HG03575 (cell line): Measurements from ENCODE around the gene RAD51AP1.

Experiments
- ATAC-seq: cut with Tn5 transposase; IDR thresholded peaks from one replicate; pipeline ENCODE4 v1.9.1; 2021; ENCODE audit not compliant: unreplicated experiment, insufficient number of reproducible peaks, low FRiP score; ENCODE audit errors: extremely low read depth

The RAD51AP1 gene

GRCh38 chr12:4540170-4540569 lies 1.5 kb downstream of the RAD51AP1 start:
- no peak for ATAC-seq

- ATAC-seq, result no peak
Observed at GRCh38 chr12:4540638-4541037, 1.9 kb downstream of the RAD51AP1 start.

- no peak for ATAC-seq
Observed at GRCh38 chr12:4545195-4545594, 6.5 kb downstream of the RAD51AP1 start.

- ATAC-seq, result no peak
Observed at GRCh38 chr12:4552191-4552590, 13.5 kb downstream of the RAD51AP1 start.

GRCh38 chr12:4553943-4554342 lies 15.3 kb downstream of the RAD51AP1 start:
- ATAC-seq, result no peak

DNA sequence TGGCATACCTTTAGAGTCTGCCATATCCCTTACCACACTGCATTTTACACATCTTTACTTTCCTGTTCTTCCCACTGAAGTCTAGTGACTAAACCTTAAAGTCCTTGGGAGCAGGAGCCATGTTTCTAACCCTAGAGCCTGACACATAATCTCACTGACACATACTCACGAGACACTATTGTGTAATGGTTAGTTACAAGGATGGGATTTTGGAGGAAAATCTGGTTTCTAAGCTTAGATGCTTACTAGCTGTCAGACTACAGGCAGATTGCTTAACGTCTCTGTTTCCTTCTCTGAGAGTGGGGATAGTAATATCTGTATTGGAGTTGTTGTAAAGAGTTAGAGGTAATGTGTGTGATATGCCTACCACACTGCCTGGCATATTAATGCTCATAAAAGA lies 17.1 kb downstream of the RAD51AP1 start:
- no peak for ATAC-seq

GRCh38 chr12:4556735-4557530 lies 18.2 kb downstream of the RAD51AP1 start:
- ATAC-seq, result no peak

DNA sequence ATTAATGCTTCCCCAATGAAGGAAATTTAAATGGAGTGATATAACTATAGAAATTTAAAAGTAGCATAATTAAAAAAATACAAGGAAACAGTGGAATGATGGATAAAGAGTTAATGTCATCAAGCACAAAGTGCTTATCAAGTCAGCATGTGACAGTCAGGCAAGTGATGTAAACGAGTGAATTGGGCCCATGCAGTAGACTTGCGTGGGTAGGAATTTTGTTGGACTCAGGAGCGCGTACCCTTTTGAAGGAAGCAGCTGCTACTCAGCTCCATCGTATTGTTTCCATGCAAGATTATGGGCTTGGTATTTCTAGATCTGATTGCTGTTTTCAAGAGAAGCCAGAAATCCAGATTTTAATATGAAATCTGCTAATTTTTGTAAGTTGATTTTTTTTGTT lies 18.9 kb downstream of the RAD51AP1 start:
- ATAC-seq, result no peak

GRCh38 chr12:4558171-4558570 lies 19.5 kb downstream of the RAD51AP1 start:
- no peak for ATAC-seq

- no peak for ATAC-seq
Observed at GRCh38 chr12:4562034-4562657, 23.5 kb downstream of the RAD51AP1 start, which contains the start of gene DYRK4. DYRK4 (plus strand) TSS chr12:4562208; CDS start chr12:4562246, 38 bp downstream.

DNA sequence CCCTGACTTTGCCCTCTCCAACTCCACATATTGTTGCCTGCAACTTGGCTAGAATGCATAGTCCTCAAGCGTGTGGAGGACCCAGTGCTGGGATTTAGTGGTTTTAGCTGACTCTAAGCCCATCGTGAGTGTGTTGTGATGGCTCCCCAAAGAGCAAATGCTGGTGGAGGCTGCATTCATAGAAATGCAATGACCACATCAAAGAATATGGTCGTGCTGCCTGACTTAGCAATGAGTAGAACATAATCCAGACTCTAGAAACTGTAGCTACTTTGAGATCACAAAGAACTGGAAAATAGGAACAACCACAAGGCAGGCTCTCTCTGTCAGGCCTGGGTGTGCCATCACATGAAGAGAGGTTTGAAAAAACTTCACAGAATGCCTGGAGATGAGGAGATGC lies 24.6 kb downstream of the RAD51AP1 start:
- ATAC-seq, result no peak

DNA sequence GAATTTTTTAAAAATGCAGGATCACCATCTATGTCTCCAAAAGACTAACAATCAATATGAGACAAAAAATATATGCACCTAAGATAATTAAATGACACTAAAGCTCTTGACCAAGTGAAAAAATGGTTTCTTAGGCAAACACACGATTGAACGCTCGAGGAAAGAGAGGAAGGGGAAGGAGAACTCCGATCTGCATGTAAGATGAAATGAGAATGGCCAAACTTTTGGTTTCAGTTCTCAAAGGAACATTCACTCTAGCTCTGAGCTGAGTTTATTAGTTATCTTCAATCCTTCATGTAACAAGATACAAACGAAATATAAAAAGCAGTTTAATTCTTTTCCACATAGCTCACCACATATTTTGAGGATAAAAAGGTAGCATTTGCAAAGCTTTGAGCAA lies 26.1 kb downstream of the RAD51AP1 start:
- ATAC-seq, result no peak

DNA sequence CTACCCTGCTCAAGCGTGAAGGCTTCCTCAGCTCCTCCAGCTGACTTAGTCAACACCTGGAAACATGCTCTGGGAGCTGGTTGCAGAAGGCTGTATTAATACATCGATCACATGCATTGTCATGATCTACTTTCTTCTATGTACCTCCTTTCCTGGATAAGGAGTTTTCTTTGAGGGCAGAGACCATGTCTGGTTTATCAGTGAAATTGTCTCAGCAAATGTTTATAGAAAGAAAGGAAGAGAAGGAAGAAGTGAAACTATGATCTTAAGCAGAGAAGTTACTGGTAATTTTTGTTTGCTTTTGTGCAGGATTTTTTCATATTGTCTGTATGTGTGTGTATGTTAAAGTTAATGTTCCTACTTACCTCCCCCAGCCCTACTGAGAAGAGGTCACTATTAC lies 27.8 kb downstream of the RAD51AP1 start:
- ATAC-seq, result no peak

GRCh38 chr12:4567073-4567881 lies 28.6 kb downstream of the RAD51AP1 start:
- no peak for ATAC-seq

- ATAC-seq, result no peak
Observed at GRCh38 chr12:4569261-4569660, 30.6 kb downstream of the RAD51AP1 start.

- ATAC-seq, result no peak
Observed at GRCh38 chr12:4572680-4573079, 34.0 kb downstream of the RAD51AP1 start.

DNA sequence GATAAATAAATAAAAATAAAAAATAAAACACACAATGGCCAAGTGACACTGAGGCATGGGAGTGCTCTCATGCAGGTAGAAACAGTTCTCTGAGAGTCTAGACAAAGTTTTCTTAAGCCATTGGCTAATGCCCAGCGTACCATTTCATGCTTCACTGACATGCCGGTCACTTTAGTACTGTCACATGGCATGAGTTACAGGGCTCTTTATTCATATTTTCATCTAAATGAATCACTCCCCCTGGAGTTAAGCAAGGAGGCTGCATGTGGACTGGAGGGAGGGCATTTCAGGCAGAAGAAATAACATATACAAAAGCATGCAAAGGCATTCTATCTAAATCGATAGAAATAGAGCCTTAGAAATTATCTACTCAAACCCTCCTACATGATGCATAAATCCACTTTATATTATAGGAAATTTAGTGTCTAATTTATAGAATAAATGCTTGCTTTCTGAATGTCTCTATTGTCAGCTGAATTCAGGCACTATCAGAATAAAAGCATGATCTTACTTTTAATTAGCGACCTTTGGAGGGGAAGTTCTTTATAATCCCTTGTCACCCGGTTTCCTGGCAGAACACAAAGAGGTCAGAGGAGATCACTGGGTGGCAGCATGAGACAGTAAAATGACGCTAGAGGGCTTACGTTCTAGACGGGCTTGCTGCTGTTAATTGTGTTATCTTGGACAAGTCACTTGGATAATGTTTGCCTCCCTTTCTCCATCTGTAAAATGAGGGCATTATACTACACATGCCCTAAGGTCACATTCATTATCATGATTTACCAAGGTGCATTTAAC lies 40.8 kb downstream of the RAD51AP1 start:
- no peak for ATAC-seq

DNA sequence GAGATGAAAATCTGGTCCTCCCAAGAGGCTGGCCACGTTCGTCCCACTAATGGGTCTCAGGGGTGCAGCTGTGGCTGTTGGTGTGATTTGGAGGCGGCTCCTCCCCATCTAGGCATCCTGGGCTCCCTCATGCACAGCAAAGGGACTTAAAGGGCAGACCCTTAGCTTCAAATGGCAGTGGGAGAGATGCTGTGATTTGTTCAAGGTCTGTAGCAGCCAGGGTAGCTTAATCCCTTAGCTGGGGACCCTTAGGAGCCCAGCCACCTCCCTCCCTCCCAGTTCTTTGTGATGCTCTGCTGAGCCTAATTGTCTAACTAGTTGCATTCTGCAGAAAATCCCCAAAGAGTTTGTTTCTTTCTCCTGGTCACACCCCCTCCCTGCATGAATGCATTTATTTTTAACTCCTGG lies 41.6 kb downstream of the RAD51AP1 start:
- ATAC-seq, result no peak

DNA sequence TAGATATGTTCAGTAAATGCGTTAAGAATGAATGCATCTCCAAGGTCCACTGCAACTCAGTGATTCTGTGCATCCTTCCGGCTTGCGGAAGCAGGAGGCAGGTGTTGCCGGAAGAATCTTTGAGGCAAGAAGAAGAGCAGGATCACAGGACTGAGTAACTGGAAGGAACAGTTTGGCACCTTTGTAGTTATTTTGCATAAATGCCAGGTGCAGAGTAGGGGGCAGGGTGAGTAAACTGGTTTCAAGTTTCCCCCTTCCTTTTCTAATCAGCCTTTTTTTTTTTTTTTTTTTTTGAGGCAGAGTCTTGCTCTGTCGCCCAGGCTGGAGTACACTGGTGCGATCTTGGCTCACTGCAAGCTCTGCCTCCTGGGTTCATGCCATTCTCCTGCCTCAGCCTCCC lies 45.6 kb downstream of the RAD51AP1 start:
- no peak for ATAC-seq
